Neural progenitor cell (in vitro differentiated cells): ENCODE data around the gene SLC9A3.

Experiments
- CTCF ChIP-seq: fragments of 200-600 bp; sonication (generic); IDR thresholded peaks from 2 replicates; pipeline ENCODE4 v1.5.1; 2017; ENCODE audit warnings: antibody characterized with exemption, mild to moderate bottlenecking
- EZH2 ChIP-seq: fragments of 200-600 bp; sonication (generic); IDR thresholded peaks from 2 replicates; pipeline ENCODE4 v1.6.1; 2017; ENCODE audit warnings: antibody characterized with exemption, mild to moderate bottlenecking, moderate library complexity

- no peak for TF ChIP-seq CTCF
- TF ChIP-seq EZH2 = no peak
Observed at GRCh38 chr5:526456-527088, 2.3 kb upstream of the SLC9A3 start.
